ENCODE results near the gene GLRX.
"Not testable (repeated sequence)": the region's sequence is repeated elsewhere in the genome, so short reads cannot be mapped to it uniquely, and the experiment has no call there.

GLRX gene

DNA sequence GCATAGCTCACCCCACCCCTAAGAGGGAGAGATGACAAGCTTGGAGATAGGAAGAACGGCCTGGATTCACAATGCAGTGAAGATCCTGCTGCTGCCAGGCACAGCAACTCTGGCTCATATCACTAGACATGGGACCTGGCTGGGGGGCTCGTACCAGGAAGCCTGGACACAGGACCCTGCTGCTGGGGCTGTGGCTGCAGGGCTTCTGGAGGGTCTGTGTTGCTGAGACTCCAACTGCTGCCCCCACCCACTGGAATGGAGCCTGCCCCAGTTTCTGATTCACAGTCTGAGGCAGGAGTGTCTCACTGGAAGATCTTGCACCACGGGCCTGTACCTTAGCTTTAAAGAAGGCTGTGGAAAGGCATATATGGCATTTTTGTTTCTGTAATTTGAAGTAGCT lies 31.0 kb upstream of the GLRX start:
- in situ Hi-C loops (cut with MboI; ENCODE audit: low sequenced_read_pairs) = no loop called here

GRCh38 chr5:95852567-95852966 lies 30.0 kb upstream of the GLRX start:
- in situ Hi-C loops (cut with MboI; ENCODE audit: low sequenced_read_pairs) = no loop called here

GRCh38 chr5:95851141-95851540 lies 28.6 kb upstream of the GLRX start:
- in situ Hi-C loops (cut with MboI; ENCODE audit: low sequenced_read_pairs) = not testable (repeated sequence)

DNA sequence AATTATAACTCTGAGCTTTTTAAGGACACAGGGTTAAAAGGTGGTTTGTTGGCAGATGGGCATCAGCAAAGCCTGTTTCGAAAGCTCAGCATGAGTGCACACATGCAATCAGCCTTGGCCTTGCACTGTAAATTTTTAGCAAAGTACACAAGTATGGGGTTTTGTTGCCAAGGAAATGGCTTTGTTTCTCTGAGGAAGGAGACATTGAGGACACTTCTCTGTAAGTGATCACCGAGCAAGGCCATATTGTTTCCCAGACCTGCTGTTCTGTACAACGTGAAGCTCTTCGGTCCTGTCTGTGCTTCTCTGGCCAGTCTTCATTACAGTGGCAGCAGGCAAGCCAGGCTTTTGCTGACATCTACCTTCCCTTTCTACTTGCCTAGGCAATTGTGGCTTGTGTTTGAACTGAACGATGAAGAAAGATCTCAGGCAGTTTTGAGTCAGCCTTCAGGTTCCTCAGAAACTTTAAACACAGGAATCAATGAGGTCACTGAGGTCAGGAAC lies 27.9 kb upstream of the GLRX start:
- in situ Hi-C loops (cut with MboI; ENCODE audit: low sequenced_read_pairs) = no loop called here

- in situ Hi-C loops (cut with MboI; ENCODE audit: low sequenced_read_pairs) = no loop called here
Observed at GRCh38 chr5:95848701-95849100, 26.2 kb upstream of the GLRX start.

DNA sequence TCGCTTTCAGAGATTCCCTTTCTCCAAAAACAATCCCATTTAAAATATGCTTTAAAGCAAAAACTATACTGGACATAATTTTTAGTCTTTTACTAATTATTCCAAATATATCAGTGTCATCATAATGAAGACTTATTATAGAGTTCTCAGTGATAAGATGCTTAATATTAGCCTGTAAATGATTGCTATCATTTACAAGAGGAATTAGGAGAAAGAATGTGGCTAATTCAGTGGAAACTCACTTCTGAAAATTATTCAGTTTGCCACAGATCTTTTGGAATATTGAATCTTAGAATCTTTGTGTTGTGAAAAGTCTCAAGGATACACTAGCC lies 24.7 kb upstream of the GLRX start:
- in situ Hi-C loops (cut with MboI; ENCODE audit: low sequenced_read_pairs) = no loop called here

GRCh38 chr5:95846554-95847260 lies 24.2 kb upstream of the GLRX start:
- in situ Hi-C loops (cut with MboI; ENCODE audit: low sequenced_read_pairs) = no loop called here

GRCh38 chr5:95845391-95845790 lies 22.9 kb upstream of the GLRX start:
- in situ Hi-C loops (cut with MboI; ENCODE audit: low sequenced_read_pairs) = no loop called here

GRCh38 chr5:95843733-95844223 lies 21.3 kb upstream of the GLRX start:
- in situ Hi-C loops (cut with MboI; ENCODE audit: low sequenced_read_pairs) = no loop called here

GRCh38 chr5:95842854-95843544 lies 20.5 kb upstream of the GLRX start:
- in situ Hi-C loops (cut with MboI; ENCODE audit: low sequenced_read_pairs) = no loop called here

DNA sequence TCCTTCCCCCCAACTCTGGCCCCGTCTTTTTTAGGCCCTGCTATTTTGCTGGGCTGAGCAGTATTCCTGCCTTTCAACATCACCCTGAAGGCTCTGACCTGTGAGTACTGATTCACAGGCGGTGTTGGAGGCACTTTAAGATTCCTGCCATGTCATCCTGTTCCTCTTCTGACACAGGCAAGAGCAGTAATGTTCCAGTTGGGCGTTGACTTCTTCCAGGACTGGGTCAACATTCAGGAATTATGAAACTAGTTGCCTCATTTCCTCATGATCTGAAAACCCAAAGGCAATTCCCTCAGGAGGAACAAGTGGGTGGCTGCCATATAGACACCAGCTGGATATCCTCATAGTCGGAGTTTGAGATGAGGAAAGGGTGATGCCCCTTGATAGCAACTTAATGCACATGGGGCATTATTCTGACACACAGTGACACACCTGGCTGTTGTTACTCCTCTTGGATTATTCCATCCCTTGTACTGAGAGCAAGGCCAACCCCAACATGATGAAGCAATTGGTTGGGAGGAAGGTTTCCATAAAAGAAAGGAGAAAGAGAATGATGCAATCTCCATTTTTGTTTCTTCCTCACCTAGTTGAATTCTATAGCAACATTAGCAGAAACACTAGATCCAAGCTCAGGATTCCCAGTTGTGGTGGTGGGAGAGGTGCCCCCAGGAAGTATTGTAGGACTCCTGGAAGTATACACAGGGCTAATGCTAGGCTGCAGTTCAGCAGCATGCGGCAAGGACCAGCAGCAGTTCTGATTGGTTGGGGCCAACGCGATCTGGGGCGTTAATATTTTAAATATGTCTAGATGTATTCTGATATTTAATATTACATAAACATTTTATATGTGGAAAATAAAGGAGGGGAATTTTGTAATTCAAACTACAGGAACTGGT lies 19.6 kb upstream of the GLRX start:
- in situ Hi-C loops (cut with MboI; ENCODE audit: low sequenced_read_pairs) = no loop called here

- in situ Hi-C loops (cut with MboI; ENCODE audit: low sequenced_read_pairs) = no loop called here
Observed at GRCh38 chr5:95840956-95841705, 18.6 kb upstream of the GLRX start.

GRCh38 chr5:95839658-95840057 lies 17.1 kb upstream of the GLRX start:
- in situ Hi-C loops (cut with MboI; ENCODE audit: low sequenced_read_pairs) = no loop called here

- in situ Hi-C loops (cut with MboI; ENCODE audit: low sequenced_read_pairs) = no loop called here
Observed at GRCh38 chr5:95838556-95838955, 16.0 kb upstream of the GLRX start.

GRCh38 chr5:95838001-95838520 lies 15.5 kb upstream of the GLRX start:
- in situ Hi-C loops (cut with MboI; ENCODE audit: low sequenced_read_pairs) = no loop called here

DNA sequence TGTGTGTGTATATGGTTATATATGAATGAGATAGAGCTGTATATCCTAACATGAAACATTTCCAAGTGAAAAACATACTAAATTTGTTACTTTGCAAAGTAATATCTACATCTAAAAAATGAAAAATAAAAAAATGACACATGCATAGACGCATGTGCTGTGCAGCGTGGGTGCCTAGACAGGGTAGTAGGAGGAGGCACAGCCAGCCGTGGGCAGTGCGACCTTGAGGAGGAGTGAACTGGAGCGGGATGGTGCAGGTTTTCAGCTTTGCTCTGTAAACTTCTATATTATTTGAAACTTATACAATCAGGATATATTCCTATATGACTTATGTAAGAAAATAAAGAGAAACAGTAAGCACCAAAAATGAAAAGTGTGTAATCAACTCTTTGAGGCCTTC lies 15.0 kb upstream of the GLRX start:
- in situ Hi-C loops (cut with MboI; ENCODE audit: low sequenced_read_pairs) = no loop called here

- in situ Hi-C loops (cut with MboI; ENCODE audit: low sequenced_read_pairs) = not testable (repeated sequence)
Observed at GRCh38 chr5:95836971-95837370, 14.4 kb upstream of the GLRX start.

- in situ Hi-C loops (cut with MboI; ENCODE audit: low sequenced_read_pairs) = no loop called here
Observed at GRCh38 chr5:95836544-95836943, 14.0 kb upstream of the GLRX start.

DNA sequence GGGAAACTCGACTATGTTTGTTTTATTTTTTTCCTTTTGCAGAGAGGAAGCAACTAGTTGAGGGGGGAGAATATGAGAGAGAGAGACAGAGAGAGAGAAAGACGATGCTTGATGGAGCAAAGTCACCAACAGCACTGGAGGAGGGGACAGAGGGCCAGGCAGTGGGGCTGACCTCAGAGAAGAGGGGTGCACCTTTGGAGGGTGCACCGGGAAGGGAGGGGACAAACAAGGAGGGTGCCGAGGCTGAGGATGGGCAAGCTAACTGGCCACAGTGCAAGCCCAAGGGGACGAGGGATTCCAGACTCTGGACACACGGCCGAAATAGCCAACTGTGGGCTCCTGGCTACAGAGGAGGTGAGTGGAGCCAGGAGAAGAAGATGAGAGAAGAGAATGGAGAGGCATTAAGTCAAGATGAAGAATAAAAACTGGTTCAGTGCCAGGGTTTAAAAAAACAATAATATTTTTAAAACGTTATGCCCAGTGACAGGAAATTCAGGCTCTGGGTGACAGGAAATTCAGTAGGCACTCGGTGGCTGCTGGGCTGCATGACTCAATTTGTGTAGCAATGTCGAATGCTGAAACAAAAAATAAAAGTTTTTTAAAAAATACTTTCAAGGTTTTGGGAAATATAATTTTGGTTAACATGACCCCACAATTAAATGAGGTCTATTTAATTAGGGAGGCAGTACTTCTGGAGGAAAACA lies 13.3 kb upstream of the GLRX start:
- in situ Hi-C loops (cut with MboI; ENCODE audit: low sequenced_read_pairs) = no loop called here

- in situ Hi-C loops (cut with MboI; ENCODE audit: low sequenced_read_pairs) = no loop called here
Observed at GRCh38 chr5:95832664-95833063, 10.1 kb upstream of the GLRX start.
